ENCODE measurements around the gene KCNQ1OT1. TPM values are rescaled to one million over a fixed set of nuclear protein-coding genes. Genes with fewer than 3 reads are reported as not detected.

Gene KCNQ1OT1
- total RNA-seq, 1 donor from 2014 or later: 6.8 TPM

- Histone ChIP-seq H3K36me3 (ENCODE audit: control insufficient read depth in 3 of 3, insufficient read depth in 3 of 3, low read length in 3 of 3) (no peaks in the 10 kb centered on the region), H3K4me3 (ENCODE audit: low read length in 3 of 3) (no peak overlapping the region), H3K4me1 (ENCODE audit: control insufficient read depth in 3 of 3, insufficient read depth in 3 of 3, low read length in 3 of 3) (peaks cover 0 to 6% (median 6%) of the 10 kb centered on the region in 3 donors), H3K9ac (ENCODE audit: low read depth in 1 of 3, low read length in 3 of 3) (no peak overlapping the region), H3K27me3 (ENCODE audit: control insufficient read depth in 3 of 3, insufficient read depth in 3 of 3, low read length in 3 of 3) (no peaks in the 10 kb centered on the region), H3K9me3 (ENCODE audit: control insufficient read depth in 3 of 3, low read length in 3 of 3) (no peaks in the 10 kb centered on the region), H3K27ac (ENCODE audit: low read depth, low read length) (no peak overlapping the region)
Observed at GRCh38 chr11:2736577-2737225, 36.9 kb upstream of the KCNQ1OT1 start.

- H3K27me3 ChIP-seq (ENCODE audit: control insufficient read depth in 3 of 3, insufficient read depth in 3 of 3, low read length in 3 of 3): no peaks in the 10 kb centered on the region
- H3K9me3 ChIP-seq (ENCODE audit: control insufficient read depth in 3 of 3, low read length in 3 of 3): no peaks in the 10 kb centered on the region
- no peaks in the 10 kb centered on the region for H3K36me3 ChIP-seq (ENCODE audit: control insufficient read depth in 3 of 3, insufficient read depth in 3 of 3, low read length in 3 of 3)
- no peak overlapping the region for H3K27ac ChIP-seq (ENCODE audit: low read depth, low read length)
- peaks cover 0 to 9% (median 0%) of the 10 kb centered on the region in 3 donors for H3K4me1 ChIP-seq (ENCODE audit: control insufficient read depth in 3 of 3, insufficient read depth in 3 of 3, low read length in 3 of 3)
- no peak overlapping the region for H3K4me3 ChIP-seq (ENCODE audit: low read length in 3 of 3)
- H3K9ac ChIP-seq (ENCODE audit: low read depth in 1 of 3, low read length in 3 of 3): no peak overlapping the region
Observed at GRCh38 chr11:2735053-2735589, 35.3 kb upstream of the KCNQ1OT1 start.

GRCh38 chr11:2734181-2735052, 34.6 kb upstream of the KCNQ1OT1 start:
- Histone ChIP-seq H3K4me3 (ENCODE audit: low read length in 3 of 3) (no peak overlapping the region), H3K27ac (ENCODE audit: low read depth, low read length) (no peak overlapping the region), H3K27me3 (ENCODE audit: control insufficient read depth in 3 of 3, insufficient read depth in 3 of 3, low read length in 3 of 3) (no peaks in the 10 kb centered on the region), H3K9ac (ENCODE audit: low read depth in 1 of 3, low read length in 3 of 3) (no peak overlapping the region), H3K4me1 (ENCODE audit: control insufficient read depth in 3 of 3, insufficient read depth in 3 of 3, low read length in 3 of 3) (peaks cover 0 to 9% (median 0%) of the 10 kb centered on the region in 3 donors), H3K36me3 (ENCODE audit: control insufficient read depth in 3 of 3, insufficient read depth in 3 of 3, low read length in 3 of 3) (no peaks in the 10 kb centered on the region), H3K9me3 (ENCODE audit: control insufficient read depth in 3 of 3, low read length in 3 of 3) (no peaks in the 10 kb centered on the region)

DNA sequence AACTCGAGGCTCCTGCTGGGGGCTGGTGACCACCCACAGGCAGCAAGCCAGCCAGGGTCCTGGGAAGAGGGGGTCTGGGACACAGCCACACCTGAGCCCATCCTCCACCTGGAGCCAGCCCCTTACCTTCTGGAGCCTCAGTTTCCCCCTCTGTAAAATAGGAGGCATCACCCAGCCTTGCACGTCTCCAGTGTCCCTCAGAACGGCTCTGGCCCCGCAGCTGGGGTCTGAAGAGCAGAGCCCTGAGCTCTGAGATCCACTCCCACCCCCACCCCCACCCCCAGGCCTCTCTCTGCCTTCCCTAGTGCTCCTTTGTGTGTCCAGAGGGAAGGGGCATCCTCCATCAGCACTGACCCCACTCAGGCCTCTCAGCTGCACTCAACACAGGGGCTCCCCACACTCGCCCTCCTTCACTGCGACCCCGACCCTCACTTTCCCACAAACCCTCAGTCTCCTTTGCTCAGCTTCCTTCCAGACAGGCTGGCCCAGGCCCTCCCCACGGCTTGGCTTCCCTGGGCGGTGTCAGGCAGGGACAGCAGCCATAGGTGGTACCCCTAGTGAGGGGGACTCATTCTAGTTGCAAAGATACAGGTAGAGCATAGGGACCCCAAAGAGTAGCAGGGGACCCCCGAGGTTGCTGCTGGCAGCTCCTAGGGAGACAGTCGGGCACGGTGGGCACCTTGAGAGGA, 33.3 kb upstream of the KCNQ1OT1 start:
- H3K4me1 ChIP-seq (ENCODE audit: control insufficient read depth in 3 of 3, insufficient read depth in 3 of 3, low read length in 3 of 3): peaks cover 0 to 9% (median 0%) of the 10 kb centered on the region in 3 donors
- no peaks in the 10 kb centered on the region for H3K27me3 ChIP-seq (ENCODE audit: control insufficient read depth in 3 of 3, insufficient read depth in 3 of 3, low read length in 3 of 3)
- no peaks in the 10 kb centered on the region for H3K9me3 ChIP-seq (ENCODE audit: control insufficient read depth in 3 of 3, low read length in 3 of 3)
- no peak overlapping the region for H3K4me3 ChIP-seq (ENCODE audit: low read length in 3 of 3)
- H3K9ac ChIP-seq (ENCODE audit: low read depth in 1 of 3, low read length in 3 of 3): no peak overlapping the region
- H3K36me3 ChIP-seq (ENCODE audit: control insufficient read depth in 3 of 3, insufficient read depth in 3 of 3, low read length in 3 of 3): no peaks in the 10 kb centered on the region
- no peak overlapping the region for H3K27ac ChIP-seq (ENCODE audit: low read depth, low read length)

GRCh38 chr11:2732261-2732939, 32.6 kb upstream of the KCNQ1OT1 start:
- peaks cover 0 to 7% (median 0%) of the 10 kb centered on the region in 3 donors for H3K4me1 ChIP-seq (ENCODE audit: control insufficient read depth in 3 of 3, insufficient read depth in 3 of 3, low read length in 3 of 3)
- no peak overlapping the region for H3K4me3 ChIP-seq (ENCODE audit: low read length in 3 of 3)
- H3K36me3 ChIP-seq (ENCODE audit: control insufficient read depth in 3 of 3, insufficient read depth in 3 of 3, low read length in 3 of 3): no peaks in the 10 kb centered on the region
- H3K9me3 ChIP-seq (ENCODE audit: control insufficient read depth in 3 of 3, low read length in 3 of 3): no peaks in the 10 kb centered on the region
- H3K27ac ChIP-seq (ENCODE audit: low read depth, low read length): no peak overlapping the region
- H3K9ac ChIP-seq (ENCODE audit: low read depth in 1 of 3, low read length in 3 of 3): no peak overlapping the region
- H3K27me3 ChIP-seq (ENCODE audit: control insufficient read depth in 3 of 3, insufficient read depth in 3 of 3, low read length in 3 of 3): no peaks in the 10 kb centered on the region

DNA sequence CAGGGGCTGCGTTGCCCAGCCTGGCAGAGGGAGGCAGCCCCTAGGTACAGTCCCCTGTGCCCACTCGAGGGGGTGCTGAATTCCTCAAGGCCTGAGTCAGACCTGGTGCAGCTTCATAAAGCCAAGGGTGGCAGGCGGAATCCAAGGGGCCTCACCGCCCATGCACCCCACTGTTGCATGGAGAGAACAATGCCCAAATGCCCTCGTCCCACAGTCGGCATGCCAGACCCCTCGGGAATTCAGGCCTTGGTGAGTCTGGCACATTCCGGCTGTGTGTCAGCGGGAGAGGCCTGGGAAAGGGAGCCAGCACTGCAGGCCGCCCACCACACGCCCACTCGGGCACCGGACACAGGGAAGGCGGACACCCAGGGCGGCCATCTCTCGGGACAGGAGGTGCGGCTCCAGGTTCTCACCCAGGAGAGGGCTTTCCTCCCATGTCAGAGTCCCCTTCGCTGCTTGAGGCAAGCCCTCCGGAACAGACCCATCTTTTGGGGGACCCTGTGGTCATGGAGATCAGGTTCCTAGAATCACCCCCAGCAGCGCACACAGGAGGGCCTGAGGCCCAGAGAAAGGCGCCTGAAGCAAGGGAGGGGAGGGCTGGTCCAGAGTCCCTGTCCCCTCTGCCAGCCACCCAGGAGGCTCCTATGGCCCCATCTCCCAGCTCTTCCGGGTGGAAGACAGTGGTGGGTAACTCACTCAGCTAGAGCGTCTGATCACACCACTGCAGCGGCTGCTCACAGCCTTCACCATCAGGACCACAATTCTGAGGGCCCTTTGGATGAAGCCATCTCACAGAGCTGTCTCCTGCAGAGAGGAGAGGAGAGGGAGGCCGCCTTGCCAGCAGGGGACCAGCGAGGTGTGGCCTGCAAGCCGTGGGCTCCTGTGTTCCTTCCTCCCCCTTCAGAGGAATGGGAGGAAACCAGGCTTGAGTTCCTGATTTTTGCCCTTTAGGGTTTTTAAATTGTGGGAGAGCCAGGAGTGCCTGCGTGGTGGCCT, 31.6 kb upstream of the KCNQ1OT1 start:
- Histone ChIP-seq H3K27me3 (ENCODE audit: control insufficient read depth in 3 of 3, insufficient read depth in 3 of 3, low read length in 3 of 3) (no peaks in the 10 kb centered on the region), H3K36me3 (ENCODE audit: control insufficient read depth in 3 of 3, insufficient read depth in 3 of 3, low read length in 3 of 3) (no peaks in the 10 kb centered on the region), H3K9me3 (ENCODE audit: control insufficient read depth in 3 of 3, low read length in 3 of 3) (no peaks in the 10 kb centered on the region), H3K4me1 (ENCODE audit: control insufficient read depth in 3 of 3, insufficient read depth in 3 of 3, low read length in 3 of 3) (peaks cover 0 to 7% (median 0%) of the 10 kb centered on the region in 3 donors), H3K9ac (ENCODE audit: low read depth in 1 of 3, low read length in 3 of 3) (peak overlapping the region in 1 of 3 donors; percentile 45), H3K27ac (ENCODE audit: low read depth, low read length) (no peak overlapping the region), H3K4me3 (ENCODE audit: low read length in 3 of 3) (no peak overlapping the region)

DNA sequence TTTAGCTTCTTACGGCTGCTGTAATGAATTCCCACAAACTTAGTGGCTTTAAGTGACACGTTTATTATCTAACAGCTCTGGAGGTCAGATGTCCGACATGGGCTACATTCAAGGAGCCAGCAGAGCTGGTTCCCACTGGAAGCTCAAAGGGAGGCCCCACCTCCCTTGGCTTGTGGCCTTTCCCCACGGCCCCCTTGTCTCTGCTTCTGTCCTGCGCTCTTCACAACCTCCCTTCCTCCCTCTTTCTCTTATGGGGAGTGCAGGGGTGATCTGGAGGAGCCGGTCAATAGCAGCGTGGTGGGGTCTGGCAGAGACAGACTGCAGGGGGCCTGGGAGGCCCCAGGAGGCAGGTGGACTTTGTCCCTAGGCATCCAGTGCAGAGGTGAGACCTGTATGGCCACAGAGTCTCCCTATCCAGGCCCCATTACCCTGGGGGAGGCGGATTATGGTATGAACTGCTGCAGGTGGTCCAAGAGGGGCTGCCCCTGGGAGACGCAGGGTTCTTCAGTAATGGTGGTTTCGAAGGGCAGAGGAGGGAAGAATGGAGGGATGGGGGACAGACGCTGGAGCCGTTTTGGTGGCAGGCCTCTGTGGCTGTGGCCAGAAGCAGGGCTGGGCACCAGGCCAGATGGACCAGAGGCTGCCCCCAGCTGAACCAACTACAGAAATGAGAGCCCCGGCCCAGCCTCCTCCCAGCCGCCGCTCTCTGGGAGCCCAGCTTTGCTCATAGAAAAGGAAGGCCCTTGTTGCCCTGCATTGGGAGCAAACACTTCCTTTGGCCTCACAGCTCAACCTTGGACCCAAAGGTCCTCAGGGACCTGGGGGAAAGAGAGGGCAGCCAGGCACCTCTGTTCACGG, 30.7 kb upstream of the KCNQ1OT1 start:
- Histone ChIP-seq H3K27ac (ENCODE audit: low read depth, low read length) (no peak overlapping the region), H3K9ac (ENCODE audit: low read depth in 1 of 3, low read length in 3 of 3) (peak overlapping the region in 1 of 3 donors; percentile 45), H3K9me3 (ENCODE audit: control insufficient read depth in 3 of 3, low read length in 3 of 3) (no peaks in the 10 kb centered on the region), H3K4me3 (ENCODE audit: low read length in 3 of 3) (no peak overlapping the region), H3K36me3 (ENCODE audit: control insufficient read depth in 3 of 3, insufficient read depth in 3 of 3, low read length in 3 of 3) (no peaks in the 10 kb centered on the region), H3K27me3 (ENCODE audit: control insufficient read depth in 3 of 3, insufficient read depth in 3 of 3, low read length in 3 of 3) (no peaks in the 10 kb centered on the region), H3K4me1 (ENCODE audit: control insufficient read depth in 3 of 3, insufficient read depth in 3 of 3, low read length in 3 of 3) (peaks cover 0 to 7% (median 4%) of the 10 kb centered on the region in 3 donors)

DNA sequence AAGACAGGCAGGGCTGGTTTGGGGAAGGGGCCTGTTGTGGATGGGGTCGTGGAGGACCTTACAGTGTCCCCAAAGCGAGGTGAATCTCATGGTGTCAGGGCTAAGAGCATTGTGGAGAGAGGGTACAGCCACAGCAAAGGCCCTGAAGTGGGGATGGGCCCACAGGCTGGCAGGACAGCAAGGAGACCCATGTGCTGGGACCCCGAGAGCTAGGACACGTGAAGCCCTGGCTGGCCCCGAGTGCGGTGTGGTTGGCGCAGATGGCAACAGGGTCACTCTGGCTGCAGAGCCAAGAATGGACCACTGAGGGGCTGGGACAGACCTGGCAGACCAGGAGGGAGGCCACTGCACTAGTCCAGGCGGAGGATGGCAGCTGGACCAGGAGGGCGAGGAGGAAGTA, 30.0 kb upstream of the KCNQ1OT1 start:
- no peak overlapping the region for H3K9ac ChIP-seq (ENCODE audit: low read depth in 1 of 3, low read length in 3 of 3)
- no peak overlapping the region for H3K27ac ChIP-seq (ENCODE audit: low read depth, low read length)

More for the DNA sequence above, 30.0 kb upstream of the KCNQ1OT1 start:
- H3K36me3 ChIP-seq (ENCODE audit: control insufficient read depth in 3 of 3, insufficient read depth in 3 of 3, low read length in 3 of 3): no peaks in the 10 kb centered on the region
- no peaks in the 10 kb centered on the region for H3K9me3 ChIP-seq (ENCODE audit: control insufficient read depth in 3 of 3, low read length in 3 of 3)
- H3K27me3 ChIP-seq (ENCODE audit: control insufficient read depth in 3 of 3, insufficient read depth in 3 of 3, low read length in 3 of 3): no peaks in the 10 kb centered on the region
- H3K4me1 ChIP-seq (ENCODE audit: control insufficient read depth in 3 of 3, insufficient read depth in 3 of 3, low read length in 3 of 3): peaks cover under 1 to 14% (median 7%) of the 10 kb centered on the region in 3 donors
- H3K4me3 ChIP-seq (ENCODE audit: low read length in 3 of 3): no peak overlapping the region

Measured in skeletal muscle tissue (tissue), 4 donors.